Measurements from ENCODE around the gene SRSF10. TPM values are rescaled to one million over a fixed set of nuclear protein-coding genes. Genes with fewer than 3 reads are reported as not detected.

Gene SRSF10
- total RNA-seq, 1 donor from 2014 or later: 78.9 TPM

Other genes starting within 250 kb of the SRSF10 start
- gene ELOA, start 236.9 kb downstream of the SRSF10 start, total RNA-seq: 35.0 TPM
- 49.0 TPM for gene PITHD1, start 201.9 kb downstream of the SRSF10 start, total RNA-seq
- gene LYPLA2, start 189.2 kb downstream of the SRSF10 start, total RNA-seq: 63.2 TPM
- 111 TPM for gene GALE, start 179.6 kb downstream of the SRSF10 start, total RNA-seq
- gene HMGCL, start 154.9 kb downstream of the SRSF10 start, total RNA-seq: 57.6 TPM
- gene FUCA1, start 112.0 kb downstream of the SRSF10 start, total RNA-seq: 65.9 TPM
- gene CNR2, start 67.0 kb downstream of the SRSF10 start, total RNA-seq: 0.03 TPM
- gene PNRC2, start 20.5 kb downstream of the SRSF10 start, total RNA-seq: 153 TPM
- 1.7 TPM for gene MYOM3, start 131.8 kb upstream of the SRSF10 start, total RNA-seq
- gene IL22RA1, start 162.8 kb upstream of the SRSF10 start, total RNA-seq: 11.6 TPM
- gene IFNLR1, start 207.0 kb upstream of the SRSF10 start, total RNA-seq: 11.2 TPM

All from mucosa of gallbladder (tissue), 1 donor.